ENCODE measurements around the gene KRT4.
"Not testable (repeated sequence)": the region's sequence is repeated elsewhere in the genome, so short reads cannot be mapped to it uniquely, and the experiment has no call there.

KRT4 gene

DNA sequence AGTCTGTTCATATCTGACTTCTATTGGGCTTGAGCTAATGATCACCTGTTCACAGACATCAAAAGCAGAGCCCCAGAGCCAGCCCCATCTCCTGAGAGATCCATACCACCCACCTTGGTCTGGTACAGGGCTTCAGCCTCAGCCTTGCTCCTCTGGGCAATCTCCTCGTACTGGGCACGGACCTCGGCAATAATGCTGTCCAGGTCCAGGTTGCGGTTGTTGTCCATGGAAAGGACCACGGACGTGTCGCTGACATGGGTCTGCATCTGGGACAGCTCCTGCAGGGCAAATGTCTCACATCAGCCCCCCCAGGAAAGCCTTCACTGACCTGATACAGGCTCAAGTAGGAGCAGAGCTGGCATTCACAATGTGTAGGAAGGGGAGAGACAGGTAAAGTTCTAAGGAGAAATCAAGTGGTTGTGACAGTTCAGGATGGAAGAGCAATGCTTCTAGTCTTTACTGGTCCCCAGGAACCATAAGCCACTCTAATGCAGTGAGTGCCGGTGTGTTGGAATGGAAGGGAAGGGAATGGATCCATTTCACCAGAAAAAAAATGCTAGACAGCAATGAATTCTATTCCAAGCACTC lies 5.2 kb downstream of the KRT4 start:
- DNase-seq (ENCODE audit: low read depth in 3 of 3, low spot score in 1 of 3) = no peak

DNA sequence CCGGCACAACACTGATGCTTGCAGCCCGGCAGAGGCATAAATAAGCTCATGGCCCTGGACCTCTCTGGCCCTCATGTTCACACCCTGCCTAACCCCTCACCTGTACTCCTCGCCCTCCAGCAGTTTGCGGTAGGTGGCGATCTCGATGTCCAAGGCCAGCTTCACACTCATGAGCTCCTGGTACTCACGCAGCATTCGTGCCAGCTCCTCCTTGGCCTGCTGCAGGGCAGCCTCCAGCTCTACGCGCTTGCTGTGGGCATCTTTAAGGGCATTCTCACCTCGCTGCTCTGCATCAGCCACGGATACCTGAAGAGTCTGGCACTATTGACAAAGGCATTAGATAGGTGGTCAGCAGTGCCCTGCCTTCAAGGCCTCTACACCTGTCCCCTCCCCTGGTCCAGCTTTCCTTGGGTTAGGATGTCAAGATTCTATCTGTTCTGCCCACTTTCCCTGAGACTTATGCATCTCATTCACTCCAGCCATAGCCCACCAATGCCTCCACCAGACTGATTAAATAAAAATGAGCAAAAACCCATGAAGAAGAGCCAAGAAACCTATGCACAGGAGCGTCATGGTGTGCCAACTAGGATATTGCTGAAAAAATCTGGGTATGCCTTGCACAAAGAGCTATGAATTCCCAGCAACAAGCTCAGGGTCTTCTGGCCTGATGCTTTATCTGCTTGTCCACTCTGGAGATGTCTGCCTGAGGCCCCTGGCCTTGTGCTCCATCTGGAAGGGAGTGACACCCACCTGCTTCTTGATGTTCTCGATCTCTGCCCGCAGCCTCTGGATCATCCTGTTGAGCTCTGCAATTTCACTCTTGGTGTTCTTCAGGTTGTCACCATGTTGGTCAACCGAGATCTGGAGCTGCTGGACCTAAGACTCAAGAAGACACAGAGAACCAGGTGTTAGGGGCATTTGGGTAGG lies 6.1 kb downstream of the KRT4 start:
- no peak for DNase-seq (ENCODE audit: low read depth in 3 of 3, low spot score in 1 of 3)

DNA sequence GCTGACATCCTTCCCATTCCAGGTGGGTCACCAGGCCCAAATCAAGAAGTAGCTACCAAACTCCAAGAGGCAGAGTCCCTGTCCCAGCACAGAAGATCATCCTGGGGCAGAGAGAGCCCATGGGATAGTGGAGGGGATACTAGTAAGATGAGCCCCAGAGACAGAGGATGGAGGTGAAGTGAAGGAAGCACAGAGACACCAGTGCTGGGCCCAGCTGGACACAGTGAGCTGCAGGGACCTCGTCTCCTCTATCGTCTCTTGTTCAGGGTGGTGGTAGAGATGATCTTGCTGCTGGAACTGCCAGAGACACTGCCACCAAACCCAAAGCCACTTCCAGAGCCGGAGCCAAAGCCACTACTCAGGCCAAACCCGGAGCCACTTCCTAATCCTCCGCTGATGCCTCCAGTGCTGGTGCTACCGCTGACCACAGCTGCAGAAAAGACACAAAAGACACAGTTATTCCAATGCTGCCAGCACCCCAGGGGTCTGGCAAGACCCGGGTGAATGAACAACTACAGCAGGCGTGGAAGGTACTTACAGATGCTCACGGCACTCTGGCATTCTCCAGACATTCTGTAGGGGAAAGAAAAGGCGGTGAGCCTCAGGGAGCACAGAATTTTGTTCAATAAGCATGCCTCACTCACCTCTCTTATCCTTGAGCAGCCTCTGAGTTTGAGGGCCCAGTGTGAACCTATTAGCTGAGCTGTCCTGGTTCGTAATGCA lies 6.9 kb downstream of the KRT4 start:
- DNase-seq (ENCODE audit: low read depth in 3 of 3, low spot score in 1 of 3) = no peak

DNA sequence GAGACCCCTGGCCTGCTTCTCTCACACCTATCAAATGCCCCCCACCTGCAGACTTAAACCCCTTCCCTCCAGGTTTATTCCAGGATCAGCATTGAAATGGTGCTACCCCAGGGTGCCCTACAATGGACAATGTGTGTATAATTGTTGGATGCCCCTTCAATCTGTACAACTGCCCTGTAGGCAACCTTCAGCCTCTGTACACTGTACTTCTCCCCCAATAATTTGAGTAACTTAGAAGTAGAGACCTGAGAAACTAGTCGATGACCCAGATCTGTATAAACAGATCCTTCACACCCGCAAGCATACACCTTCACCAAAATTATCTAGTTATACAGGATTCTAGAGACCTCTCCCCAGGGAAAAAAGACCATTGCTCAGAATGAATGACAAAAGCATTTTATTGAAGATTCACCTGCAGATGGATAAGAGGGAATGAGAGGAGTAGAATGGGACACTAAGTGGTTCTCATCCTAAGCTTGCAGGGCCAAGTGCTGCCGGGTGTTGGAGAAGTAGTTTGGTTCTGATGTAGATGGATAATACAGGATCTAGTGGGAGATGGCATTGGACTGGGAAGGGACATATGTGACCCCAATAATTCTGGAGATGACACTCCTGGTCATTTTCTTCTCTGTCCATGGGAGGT lies 7.6 kb downstream of the KRT4 start:
- no peak for DNase-seq (ENCODE audit: low read depth in 3 of 3, low spot score in 1 of 3)

DNA sequence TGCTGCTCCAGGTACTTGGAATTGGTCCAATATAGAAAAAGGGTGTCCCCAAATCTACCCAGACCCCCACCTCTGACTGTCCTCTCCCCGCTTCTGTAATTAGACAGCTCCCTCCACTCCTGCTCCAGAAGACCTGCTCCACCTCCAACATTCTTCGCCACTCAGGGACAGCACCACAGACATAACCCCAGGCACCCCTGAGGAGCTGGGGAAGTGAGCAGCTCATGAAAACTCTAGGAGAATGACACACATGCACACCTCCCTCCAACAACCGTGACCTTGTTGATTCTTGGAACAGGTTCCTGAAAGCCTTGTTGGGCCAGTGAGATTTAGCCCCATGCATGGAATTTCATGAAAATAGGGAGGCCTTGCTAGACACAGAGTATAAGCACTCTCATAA lies 8.2 kb downstream of the KRT4 start:
- no peak for DNase-seq (ENCODE audit: low read depth in 3 of 3, low spot score in 1 of 3)

DNA sequence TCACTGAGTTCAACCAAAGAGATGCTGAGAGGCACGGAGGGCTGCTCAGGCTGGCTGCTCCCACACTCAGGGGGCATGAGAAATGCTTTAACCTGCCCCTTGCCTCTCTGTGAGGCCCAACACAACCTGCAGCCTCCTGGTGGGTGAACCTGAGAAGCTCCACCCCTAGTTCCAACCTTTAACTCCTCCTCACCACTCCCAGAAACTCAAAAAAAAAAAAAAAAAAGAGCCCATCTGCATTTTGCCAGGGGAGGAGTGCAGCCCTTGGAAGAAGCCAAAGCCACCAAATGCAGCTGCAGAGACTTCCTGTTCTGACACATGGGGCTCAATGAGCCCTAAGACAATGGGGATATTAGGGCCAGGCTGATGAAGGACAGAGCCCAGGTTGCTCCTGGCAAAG lies 8.9 kb downstream of the KRT4 start:
- DNase-seq (ENCODE audit: low read depth in 3 of 3, low spot score in 1 of 3) = no peak

DNA sequence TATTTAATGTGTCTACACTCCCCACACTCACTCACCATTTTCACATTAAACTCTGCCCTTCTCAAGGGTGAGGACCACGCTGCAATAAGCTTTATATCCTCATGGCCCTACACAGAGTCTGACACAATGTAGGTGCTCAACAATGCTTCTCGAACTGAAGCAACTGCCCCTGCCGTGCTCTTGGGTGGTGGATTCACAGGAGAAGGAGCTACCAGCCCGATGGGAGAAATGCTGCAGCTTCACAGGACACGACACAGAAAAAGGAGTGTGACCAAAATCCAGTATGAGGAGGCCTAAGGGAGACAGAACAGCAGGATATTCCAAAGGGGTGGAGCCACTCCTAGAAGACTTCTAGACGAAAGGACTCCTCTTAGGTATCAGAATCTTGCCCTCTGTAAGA lies 11.5 kb downstream of the KRT4 start:
- no peak for DNase-seq (ENCODE audit: low read depth in 3 of 3, low spot score in 1 of 3)

DNA sequence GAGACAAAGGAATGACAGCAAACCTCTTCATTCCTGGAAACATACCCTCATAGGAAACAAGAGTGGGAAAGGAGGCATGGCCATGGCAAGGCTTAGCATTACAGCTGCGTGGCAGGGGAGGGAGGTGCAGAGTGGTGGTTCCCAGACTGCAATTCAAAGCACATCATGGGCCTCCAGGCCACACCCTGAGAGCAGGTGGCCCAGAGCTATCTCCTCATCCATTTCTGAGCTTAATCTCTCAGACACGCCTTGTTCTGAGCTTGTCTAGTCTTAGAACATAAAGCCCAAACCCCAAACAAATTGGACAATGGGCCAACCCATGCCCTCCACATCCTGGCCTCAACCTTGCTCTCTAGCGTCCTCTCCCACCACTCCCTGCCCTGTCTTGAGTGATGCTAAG lies 12.1 kb downstream of the KRT4 start:
- no peak for DNase-seq (ENCODE audit: low read depth in 3 of 3, low spot score in 1 of 3)

DNA sequence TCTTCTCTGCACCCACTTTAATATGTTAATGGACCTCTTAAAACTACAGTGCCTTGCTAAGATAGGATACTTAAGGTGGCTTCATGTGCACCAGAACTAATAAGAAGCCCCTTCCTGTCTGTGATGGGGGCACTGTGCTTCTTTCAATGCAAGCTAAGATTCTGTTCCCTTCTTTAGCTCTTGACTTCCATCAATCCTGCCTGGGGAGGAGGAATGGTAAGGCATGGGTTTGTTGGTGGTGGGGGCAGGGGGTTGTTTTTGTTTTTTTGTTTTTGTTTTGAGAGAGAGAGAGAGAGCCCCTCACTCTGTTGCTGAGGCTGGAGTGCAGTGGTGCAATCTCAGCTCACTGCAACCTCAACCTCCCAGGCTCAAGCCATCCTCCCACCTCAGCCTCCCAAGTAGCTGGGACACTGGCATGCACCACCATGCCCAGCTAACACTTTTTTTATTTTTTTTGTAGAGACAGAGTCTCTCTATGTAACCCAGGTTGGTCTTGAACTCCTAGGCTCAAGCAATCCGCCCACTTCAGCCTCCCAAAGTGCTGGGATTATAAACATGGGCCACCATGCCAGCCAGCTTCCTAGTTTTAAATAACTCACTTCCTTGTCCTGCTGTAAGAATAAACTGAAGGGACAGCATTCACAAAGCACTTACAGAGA lies 13.5 kb downstream of the KRT4 start:
- DNase-seq (ENCODE audit: low read depth in 3 of 3, low spot score in 1 of 3) = no peak

DNA sequence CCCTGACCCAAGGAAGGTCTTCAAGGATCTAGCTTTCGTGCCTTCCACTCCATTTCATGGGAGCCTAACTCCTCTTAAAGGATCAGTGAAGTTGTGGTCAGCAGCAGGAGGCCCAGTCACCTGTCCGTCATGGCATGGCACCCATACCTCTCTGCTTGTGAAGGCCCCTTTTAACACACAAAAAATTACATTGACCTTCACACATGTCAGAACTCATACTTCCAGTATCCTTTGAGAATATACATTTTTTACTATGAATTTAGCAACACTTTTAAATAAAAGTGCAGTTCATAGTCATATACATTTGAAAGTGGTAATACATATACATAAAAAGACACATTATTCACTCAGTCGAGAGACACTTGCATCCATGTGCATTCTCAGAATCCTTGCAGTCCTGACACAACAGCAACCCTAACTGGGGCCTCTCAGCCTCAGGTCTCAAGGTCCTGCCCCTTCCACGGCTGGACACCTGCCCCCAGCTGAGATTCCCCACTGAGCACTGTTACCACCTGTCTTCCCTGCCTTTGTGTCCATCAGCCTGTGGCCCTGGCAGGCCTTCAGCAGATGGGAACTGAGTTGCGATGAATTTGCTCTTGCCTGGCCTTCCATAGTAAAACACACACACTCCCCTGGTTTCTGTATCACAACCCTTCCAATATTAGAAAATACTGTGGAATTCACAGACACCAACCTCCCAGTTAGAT lies 14.3 kb downstream of the KRT4 start:
- no peak for DNase-seq (ENCODE audit: low read depth in 3 of 3, low spot score in 1 of 3)

DNA sequence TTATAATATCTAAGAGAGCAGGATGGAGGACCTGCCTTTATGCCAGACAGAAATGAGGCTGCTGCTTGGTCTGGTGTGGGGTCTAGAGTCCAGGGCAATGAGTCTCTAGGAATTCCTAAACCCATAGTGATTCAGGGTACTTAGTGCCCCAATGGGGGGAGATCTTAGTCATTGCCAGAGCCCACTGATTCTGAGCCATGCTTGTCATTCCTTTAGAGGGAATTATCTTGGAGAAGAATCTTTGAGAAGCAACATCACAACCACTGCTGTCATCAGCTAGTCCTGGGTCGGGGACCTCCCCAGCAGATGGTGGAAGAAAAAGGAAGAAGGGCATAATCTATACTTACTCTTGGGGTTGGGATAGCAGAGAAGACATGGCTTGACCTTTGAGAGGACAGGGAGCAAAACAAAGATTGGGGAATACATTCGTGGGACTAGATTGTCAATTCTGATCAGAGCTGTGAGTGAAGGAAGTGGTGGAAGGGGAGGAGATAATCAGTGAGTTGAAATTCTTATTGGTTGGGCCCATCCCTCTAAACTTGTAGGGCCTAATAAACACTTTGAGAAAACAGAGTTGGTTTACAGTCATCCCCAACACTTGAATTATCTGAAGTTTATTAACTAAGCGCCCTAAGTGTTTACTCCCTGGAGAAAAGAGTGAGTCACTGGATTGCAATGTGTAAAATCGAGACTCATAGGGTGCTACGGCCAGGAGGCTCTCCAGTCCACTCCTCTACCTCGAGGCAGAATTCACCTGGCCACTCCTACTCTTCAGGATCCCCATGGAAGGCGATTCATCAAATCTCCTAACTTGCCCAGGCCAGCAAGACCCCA lies 15.0 kb downstream of the KRT4 start:
- no peak for DNase-seq (ENCODE audit: low read depth in 3 of 3, low spot score in 1 of 3)

DNA sequence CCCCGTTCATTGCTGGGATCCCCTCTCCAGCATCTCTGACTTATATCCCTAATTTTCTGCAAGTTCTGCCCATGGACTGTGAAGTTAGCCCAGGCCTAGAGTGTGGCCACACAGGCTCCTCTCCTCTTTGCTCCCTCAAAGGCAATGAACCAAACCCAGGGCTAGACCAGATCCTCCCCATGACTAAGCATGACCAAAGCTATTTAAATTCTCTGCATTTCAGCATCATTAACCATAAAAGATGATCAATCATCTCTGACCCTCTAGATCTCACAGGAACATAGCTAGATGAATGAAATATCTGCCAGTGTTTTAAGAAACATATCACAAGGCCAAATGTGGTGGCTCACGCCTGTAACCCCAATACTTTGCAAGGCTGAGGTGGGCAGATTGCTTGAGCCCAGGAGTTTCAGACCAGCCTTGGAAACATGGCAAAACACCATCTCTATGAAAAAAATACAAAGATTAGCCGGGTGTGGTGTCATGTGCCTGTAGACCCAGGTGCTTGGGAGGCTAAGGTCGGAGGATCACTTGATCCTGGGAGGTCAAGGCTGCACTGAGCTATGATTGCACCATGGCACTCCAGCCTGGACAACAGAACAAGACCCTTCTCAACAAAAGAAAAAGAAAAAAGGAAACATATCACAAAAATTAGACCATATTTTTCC lies 15.8 kb downstream of the KRT4 start:
- no peak for DNase-seq (ENCODE audit: low read depth in 3 of 3, low spot score in 1 of 3)

DNA sequence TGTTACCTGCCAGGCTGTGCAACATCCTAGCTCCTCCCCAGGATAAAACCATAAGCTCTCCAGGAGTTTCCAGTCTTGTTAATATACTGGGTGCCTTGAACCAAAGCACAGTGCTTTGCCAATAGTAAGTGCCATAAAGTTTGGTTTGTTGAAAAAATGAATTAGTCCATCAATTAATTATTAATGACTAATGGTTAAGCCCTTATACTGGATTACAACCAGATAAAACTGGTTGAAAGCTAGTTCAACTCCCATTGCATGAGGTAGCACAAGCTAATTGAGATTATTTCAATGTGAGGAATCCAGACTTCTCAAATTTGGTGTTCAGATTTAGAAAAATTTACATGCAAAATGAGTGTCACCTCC lies 16.4 kb downstream of the KRT4 start:
- no peak for DNase-seq (ENCODE audit: low read depth in 3 of 3, low spot score in 1 of 3)

DNA sequence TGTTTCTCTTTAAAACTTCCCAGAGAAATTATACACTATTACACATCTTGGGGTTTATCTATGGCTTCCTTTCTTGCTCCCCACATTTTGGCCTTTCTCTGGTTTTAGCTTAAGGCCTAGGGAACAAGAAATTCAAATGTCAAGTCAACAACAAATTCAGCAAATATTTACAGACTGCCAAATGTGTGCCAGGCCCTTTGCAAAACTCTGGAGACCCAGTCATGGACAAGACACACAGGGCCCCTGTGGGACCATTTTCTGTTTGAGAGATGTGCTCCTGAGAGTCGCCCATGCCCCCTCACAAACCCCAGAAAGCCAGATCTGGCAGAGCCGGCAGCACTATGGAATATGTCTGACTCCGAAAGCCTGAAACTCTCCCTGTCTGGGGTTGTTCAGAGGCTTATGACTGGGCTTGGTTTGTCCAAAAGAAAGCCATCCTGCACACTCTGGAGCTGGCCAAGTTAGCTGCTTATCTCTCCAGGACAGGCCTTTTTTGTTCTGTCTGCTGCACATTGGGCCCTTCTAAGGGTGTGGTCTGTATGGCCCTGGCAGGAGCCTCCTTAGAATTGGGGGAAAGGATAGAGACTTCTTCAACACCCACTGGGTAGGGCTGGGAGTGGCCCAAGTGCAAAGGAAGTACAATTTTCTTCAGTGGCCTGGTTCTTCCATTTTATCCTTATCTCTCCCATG lies 16.9 kb downstream of the KRT4 start:
- no peak for DNase-seq (ENCODE audit: low read depth in 3 of 3, low spot score in 1 of 3)

DNA sequence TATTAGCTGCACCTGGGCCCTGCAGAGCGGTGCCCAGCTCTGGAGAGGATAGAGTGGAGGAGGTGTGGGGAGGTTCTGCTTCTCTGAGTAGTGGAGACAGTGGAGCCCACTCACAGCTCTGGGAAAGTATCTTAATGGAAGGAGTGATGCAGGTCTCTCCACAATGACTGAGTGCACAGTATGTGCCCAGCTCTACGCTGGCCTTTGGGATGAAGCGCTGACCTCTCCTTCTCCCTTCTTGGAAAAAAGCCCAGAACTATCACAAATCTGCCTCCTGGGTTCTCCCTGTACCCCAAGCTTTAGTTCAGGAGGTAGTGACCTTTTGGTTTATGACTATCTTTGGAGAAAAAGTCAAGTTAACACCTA lies 17.5 kb downstream of the KRT4 start:
- no peak for DNase-seq (ENCODE audit: low read depth in 3 of 3, low spot score in 1 of 3)

DNA sequence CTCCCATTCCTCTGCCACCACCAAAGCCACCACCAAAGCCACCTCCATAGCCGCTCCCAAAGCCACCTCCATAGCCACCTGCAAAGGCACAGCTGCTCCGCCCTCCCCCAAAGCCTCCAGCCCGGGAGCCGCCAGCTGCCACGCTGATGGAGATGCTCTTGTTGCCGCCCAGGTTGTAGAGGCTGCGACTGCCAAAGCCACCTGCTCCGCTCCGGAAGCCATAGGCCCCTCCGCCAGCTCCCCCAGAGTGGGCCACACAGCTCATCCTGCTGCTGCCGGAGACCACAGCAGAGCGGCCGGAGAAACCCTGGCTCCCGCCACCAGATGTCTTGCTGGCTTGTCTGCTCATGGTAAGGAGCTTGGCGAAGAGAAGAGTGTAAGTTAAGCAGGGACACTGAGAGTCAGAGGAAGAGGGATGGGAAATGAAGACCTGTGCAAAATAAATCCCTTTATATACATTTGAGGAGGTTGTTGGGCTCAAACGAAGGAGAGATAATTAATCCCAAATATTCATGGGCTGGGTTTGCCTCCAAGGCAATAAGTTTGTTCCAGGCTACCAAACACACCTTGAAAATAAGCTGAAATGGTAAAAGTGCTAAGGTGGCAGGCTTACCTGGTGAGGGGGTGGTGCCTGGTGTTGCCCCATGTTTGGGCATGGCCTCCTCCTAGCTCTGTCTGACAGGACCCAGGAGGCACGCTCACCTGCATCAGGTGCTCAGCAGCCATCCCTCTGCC lies 18.1 kb downstream of the KRT4 start, which contains the start of gene KRT3:
KRT3 (minus strand) TSS at position 424 of the 735 bp plus-strand sequence; CDS start at position 349, 75 bp downstream.
- no peak for DNase-seq (ENCODE audit: low read depth in 3 of 3, low spot score in 1 of 3)

DNA sequence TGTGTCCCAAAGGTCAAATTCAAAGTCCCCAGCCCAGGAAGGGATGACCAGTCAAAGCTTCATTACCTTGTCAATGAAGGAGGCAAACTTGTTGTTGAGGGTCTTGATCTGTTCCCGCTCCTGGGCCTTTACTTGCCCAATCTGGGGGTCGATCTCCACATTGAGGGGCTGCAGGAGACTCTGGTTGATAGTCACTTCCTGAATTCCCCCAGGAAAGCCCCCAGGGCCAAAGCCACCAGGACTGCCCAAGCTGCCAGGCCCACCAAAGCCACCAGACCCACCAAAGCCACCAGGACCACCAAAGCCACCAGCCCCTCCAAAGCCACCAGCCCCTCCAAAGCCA lies 18.6 kb downstream of the KRT4 start:
- DNase-seq (ENCODE audit: low read depth in 3 of 3, low spot score in 1 of 3) = not testable (repeated sequence)
